Testis (tissue), 3 donors: ENCODE data around the gene TLCD2. TPM values are rescaled to one million over a fixed set of nuclear protein-coding genes. Genes with fewer than 3 reads are reported as not detected.
A peak's percentile ranks its signal among the peaks of the same experiment; 100 is the strongest.

ENCODE experiments used
- DNase-seq: peaks from one replicate; pipeline ENCODE4 v3.0.0-alpha.2; 2019
- H3K27ac ChIP-seq, 2 donors: fragments of 200-600 bp; sonication (generic); one replicate each; pipeline ENCODE4 v1.5.1; 2019
- H3K27me3 ChIP-seq: fragments of 200-600 bp; sonication (generic); one replicate; pipeline ENCODE4 v1.5.1; 2019
- H3K36me3 ChIP-seq: fragments of 200-600 bp; sonication (generic); one replicate; pipeline ENCODE4 v1.5.1; 2017; ENCODE audit warnings: low read depth; ENCODE audit errors: missing control alignments
- H3K4me1 ChIP-seq: fragments of 200-600 bp; sonication (generic); one replicate; pipeline ENCODE4 v1.5.1; 2019
- H3K4me3 ChIP-seq, 2 donors: fragments of 200-600 bp; sonication (generic); one replicate each; pipeline ENCODE4 v1.5.1; 2017 to 2019
- H3K9me3 ChIP-seq: fragments of 200-600 bp; sonication (generic); one replicate; pipeline ENCODE4 v1.5.1; 2017
- CTCF ChIP-seq, 3 experiments: fragments of 450-650 bp in 2 of 3; fragments of 200-600 bp in 1 of 3; sonication (generic) in 1 of 3; IDR thresholded peaks; one replicate each; pipeline ENCODE4 v1.5.1; 2016 to 2019; ENCODE audit warnings: antibody characterized with exemption in 3 of 3, mild to moderate bottlenecking in 2 of 3, moderate library complexity in 1 of 3
- POLR2A ChIP-seq: fragments of 450-650 bp; IDR thresholded peaks from one replicate; pipeline ENCODE4 v1.6.1; 2017; ENCODE audit warnings: antibody characterized with exemption, mild to moderate bottlenecking, moderate library complexity
- WGBS, 2 donors: methylation state at CpG; one replicate each; pipeline ENCODE4 v1.1.5; 2018; 5-methylcytosine and 5-hydroxymethylcytosine counted together
- intact Hi-C: fragments of 100-400 bp; cut with DNase I; formaldehyde crosslinking; loops from one replicate; pipeline ENCODE4 v1.15.1; 2023; ENCODE audit warnings: low total_unique reads
- polyA plus RNA-seq: library from polyadenylated mRNA; stranded (reverse); fragments of 350-450 nt; fragmentation: Illumina TruSeq; extraction: RNeasy Lipid Tissue Mini Kit (QIAGEN cat#74804); gene quantifications from one replicate; pipeline ENCODE4 v1.2.3, GENCODE V29; 2014; ENCODE audit warnings: low read depth, low replicate concordance; ENCODE audit not compliant: insufficient read depth
- total RNA-seq, 2 donors: library from RNA; depleted of rRNA; stranded (reverse); fragments of >200 nt; gene quantifications; one replicate each; pipeline ENCODE4 v1.2.3, GENCODE V29; 2016

The TLCD2 gene
- total and polyA plus RNA-seq, 3 donors from 2014 or later = 1.1 to 2.0 (median 1.2) TPM

GRCh38 chr17:1736348-1737281 is 26.4 kb upstream of the TLCD2 start:
- Histone ChIP-seq H3K4me1 (peaks cover 44% of the 10 kb centered on the region), H3K36me3 (no peaks in the 10 kb centered on the region), H3K27ac (peak overlapping the region; percentile 84 to 89), H3K27me3 (no peaks in the 10 kb centered on the region), H3K4me3 (no peak overlapping the region), H3K9me3 (no peaks in the 10 kb centered on the region)
- intact Hi-C loops = no loop called here
- DNase-seq = peak; percentile 95
- 33 to 51% methylated on average over 22 to 25 of the region's 25 CpGs for WGBS, 2 donors
- TF ChIP-seq CTCF (IDR thresholded peaks at IDR 0.05) (no peak), POLR2A (no peak)

GRCh38 chr17:1735834-1736347 is 25.7 kb upstream of the TLCD2 start:
- H3K9me3 ChIP-seq = no peaks in the 10 kb centered on the region
- 89 to 100% methylated on average over 1 to 17 of the region's 17 CpGs for whole genome bisulfite sequencing, 2 donors
- peak overlapping the region; percentile 84 to 89 for H3K27ac ChIP-seq
- TF ChIP-seq POLR2A (no peak), CTCF (IDR thresholded peaks at IDR 0.05) (no peak)
- intact Hi-C loops = no loop called here
- H3K36me3 ChIP-seq = no peaks in the 10 kb centered on the region
- no peaks in the 10 kb centered on the region for H3K27me3 ChIP-seq
- H3K4me3 ChIP-seq = no peak overlapping the region
- H3K4me1 ChIP-seq = peaks cover 50% of the 10 kb centered on the region
- no peak for DNase-seq

GRCh38 chr17:1735418-1735817 is 25.2 kb upstream of the TLCD2 start:
- Histone ChIP-seq H3K9me3 (no peaks in the 10 kb centered on the region), H3K4me3 (no peak overlapping the region), H3K36me3 (no peaks in the 10 kb centered on the region), H3K27ac (peak overlapping the region; percentile 84 to 89), H3K4me1 (peaks cover 55% of the 10 kb centered on the region), H3K27me3 (no peaks in the 10 kb centered on the region)
- WGBS, 2 donors = 97% methylated on average over 8 to 10 of the region's 10 CpGs
- no peak for DNase-seq
- intact Hi-C loops = no loop called here
- no peak for TF ChIP-seq CTCF (IDR thresholded peaks at IDR 0.05)
- no peak for TF ChIP-seq POLR2A

GRCh38 chr17:1733759-1734158 is 23.6 kb upstream of the TLCD2 start:
- Histone ChIP-seq H3K27me3 (no peaks in the 10 kb centered on the region), H3K36me3 (no peaks in the 10 kb centered on the region), H3K4me3 (no peak overlapping the region), H3K9me3 (no peaks in the 10 kb centered on the region), H3K27ac (peak overlapping the region; percentile 60 to 89), H3K4me1 (peaks cover 71% of the 10 kb centered on the region)
- WGBS, 2 donors = 97 to 100% methylated on average over 14 to 38 of the region's 38 CpGs
- intact Hi-C loops = loop anchor here (5.0 kb wide), 2 partner anchors 34 to 49 kb away; no protein-coding TSS in a partner anchor
- TF ChIP-seq CTCF (IDR thresholded peaks at IDR 0.05) (no peak), POLR2A (no peak)
- DNase-seq = no peak
